HepG2 (cell line): ENCODE measurements around the gene ADAMTS8. TPM values are rescaled to one million over a fixed set of nuclear protein-coding genes. Genes with fewer than 3 reads are reported as not detected.

Source experiments
- ATAC-seq: fragments of 200-7000 bp; cut with Tn5 transposase; 3 replicates; pipeline ENCODE4 v1.9.1; 2020; ENCODE audit warnings: mild to moderate bottlenecking, moderate library complexity
- BruUV-seq: library from RNA; stranded (reverse); fragments of 400-500 nt; replicated peaks from 2 replicates; lab custom pipeline; 2021; lab: Mats Ljungman, UMichigan
- CTCF ChIA-PET: fragments of 300-600 bp; formaldehyde crosslinking; extraction: SDS; loops from one replicate; lab custom pipeline; 2021; ENCODE audit warnings: low total read pairs, inconsistent platforms, low intra/inter-chr PET ratio; lab: Yijun Ruan, JAX
- POLR2A ChIA-PET: fragments of 350-600 bp; sonication (Branson Sonifier 250); formaldehyde crosslinking; loops from one replicate; lab custom pipeline; 2020; ENCODE audit warnings: antibody characterized with exemption, inconsistent platforms; lab: Yijun Ruan, JAX
- DNase-seq: peaks from one replicate; pipeline ENCODE4 v3.0.0-alpha.2; 2015; ENCODE audit warnings: low spot score
- FAIRE-seq: peaks from 3 replicates; lab custom pipeline; 2011; peaks lifted over from hg19 to GRCh38; lab: Jason Lieb, UNC
- H2AFZ ChIP-seq: one replicate; pipeline ENCODE4 v1.6.1; 2011; ENCODE audit warnings: low read length, inconsistent platforms
- H3K27ac ChIP-seq: fragments of 300-600 bp; 3 replicates; pipeline ENCODE4 v1.8.0; 2011; ENCODE audit warnings: mixed run types, mild to moderate bottlenecking, mixed read lengths, low read length, inconsistent platforms; ENCODE audit not compliant: insufficient read depth; ENCODE audit errors: extremely low read length
- H3K27me3 ChIP-seq, 2 experiments: fragments of 200-600 bp in 1 of 2; 2 replicates in 1 of 2; 3 replicates in 1 of 2; pipeline versions ENCODE4 v1.6.0 to v1.8.0; 2011; ENCODE audit warnings: low read length in 2 of 2, mild to moderate bottlenecking in 2 of 2, moderate library complexity in 2 of 2, inconsistent platforms in 1 of 2; ENCODE audit not compliant: insufficient read depth in 2 of 2, control insufficient read depth in 1 of 2
- H3K36me3 ChIP-seq, 2 experiments: fragments of 200-600 bp in 1 of 2; replicated peaks in 1 of 2; 2 replicates in 1 of 2; 3 replicates in 1 of 2; pipeline versions ENCODE4 v1.5.1 to v1.8.0; 2011; ENCODE audit warnings: low read length in 2 of 2, inconsistent platforms in 1 of 2; ENCODE audit not compliant: insufficient read depth in 2 of 2, control insufficient read depth in 1 of 2
- H3K4me1 ChIP-seq: 2 replicates; pipeline ENCODE4 v1.5.1; 2012; ENCODE audit warnings: low read length, inconsistent platforms; ENCODE audit not compliant: insufficient read depth
- H3K4me2 ChIP-seq: 2 replicates; pipeline ENCODE4 v1.6.0; 2011; ENCODE audit warnings: low read depth, low read length, inconsistent platforms
- H3K4me3 ChIP-seq, 3 experiments: fragments of 200-600 bp in 1 of 3; sonication (generic), shearing (Covaris generic) in 1 of 3; replicated peaks in 1 of 3; 2 replicates each; pipeline ENCODE4 v1.5.1; 2011 to 2016; ENCODE audit warnings: low read length in 3 of 3, inconsistent platforms in 2 of 3, low read depth in 2 of 3, mild to moderate bottlenecking in 2 of 3, control low read depth in 1 of 3, mixed read lengths in 1 of 3; ENCODE audit not compliant: insufficient read depth in 1 of 3
- H3K79me2 ChIP-seq: one replicate; pipeline ENCODE4 v1.6.1; 2011; ENCODE audit warnings: low read length, inconsistent platforms; ENCODE audit not compliant: insufficient read depth
- H3K9ac ChIP-seq: 2 replicates; pipeline ENCODE4 v1.6.0; 2011; ENCODE audit warnings: mild to moderate bottlenecking, low read depth, low read length, inconsistent platforms; ENCODE audit not compliant: insufficient read depth
- H3K9me3 ChIP-seq: 2 replicates; pipeline ENCODE4 v1.5.1; 2012; ENCODE audit warnings: mild to moderate bottlenecking, low read length
- H4K20me1 ChIP-seq: 2 replicates; pipeline ENCODE4 v1.6.0; 2011; ENCODE audit warnings: inconsistent platforms, mild to moderate bottlenecking, low read length, moderate library complexity; ENCODE audit not compliant: insufficient read depth
- CSRNP1 ChIP-seq: sonication (generic); formaldehyde crosslinking; IDR thresholded peaks from 2 replicates; pipeline ENCODE4 v1.8.1; 2023; ENCODE audit warnings: mild to moderate bottlenecking, missing genetic modification reagents
- ESRRA ChIP-seq: sonication (generic); formaldehyde crosslinking; IDR thresholded peaks from 2 replicates; pipeline ENCODE4 v1.5.1; 2020; ENCODE audit warnings: mild to moderate bottlenecking, low read depth, missing genetic modification reagents
- IRF1 ChIP-seq: sonication (generic); formaldehyde crosslinking; IDR thresholded peaks from 2 replicates; pipeline ENCODE4 v1.4.0; 2020; ENCODE audit warnings: low read depth, mild to moderate bottlenecking, missing genetic modification reagents
- KIAA2018 ChIP-seq: sonication (generic); formaldehyde crosslinking; IDR thresholded peaks from 2 replicates; pipeline ENCODE4 v1.5.0; 2020; ENCODE audit warnings: mild to moderate bottlenecking, missing genetic modification reagents, borderline replicate concordance
- KLF15 ChIP-seq: sonication (generic); formaldehyde crosslinking; IDR thresholded peaks from 2 replicates; pipeline ENCODE4 v1.8.1; 2023; ENCODE audit warnings: borderline replicate concordance, mild to moderate bottlenecking, inconsistent platforms, missing genetic modification reagents, mixed read lengths
- MAFF ChIP-seq: IDR thresholded peaks from 2 replicates; pipeline ENCODE4 v1.6.1; 2011; ENCODE audit warnings: low read depth, low read length, improper control_type of control experiment
- PAX8 ChIP-seq: sonication (generic); formaldehyde crosslinking; IDR thresholded peaks from 2 replicates; pipeline ENCODE4 v1.8.0; 2022; ENCODE audit warnings: mild to moderate bottlenecking, missing genetic modification reagents, borderline replicate concordance
- ZBTB8A ChIP-seq: sonication (generic); formaldehyde crosslinking; IDR thresholded peaks from 2 replicates; pipeline ENCODE4 v1.4.0; 2020; ENCODE audit warnings: mild to moderate bottlenecking, low read depth, missing genetic modification reagents, borderline replicate concordance
- ZNF749 ChIP-seq: sonication (generic); formaldehyde crosslinking; IDR thresholded peaks from 2 replicates; pipeline ENCODE4 v1.8.0; 2022; ENCODE audit warnings: mild to moderate bottlenecking, missing genetic modification reagents, moderate library complexity, borderline replicate concordance
- ZNF781 ChIP-seq: sonication (generic); formaldehyde crosslinking; IDR thresholded peaks from 2 replicates; pipeline ENCODE4 v1.5.1; 2020; ENCODE audit warnings: borderline replicate concordance, mild to moderate bottlenecking, missing genetic modification reagents; ENCODE audit errors: not compliant biosample characterization
- WGBS: methylation state at CpG from one replicate; pipeline ENCODE4 v1.1.6; 2017; ENCODE audit warnings: low lambda C conversion rate; 5-methylcytosine and 5-hydroxymethylcytosine counted together
- in situ Hi-C: cut with HindIII; loops from 2 replicates; pipeline ENCODE4 v1.10.0; 2017; ENCODE audit warnings: low pct_unique_long_range_greater_than_20kb; ENCODE audit not compliant: extremely low pct_ligation_motif_present
- intact Hi-C: fragments of 100-400 bp; cut with micrococcal nuclease; formaldehyde crosslinking; loops from one replicate; pipeline ENCODE4 v1.10.0; 2022; ENCODE audit not compliant: unreplicated experiment
- polyA plus RNA-seq, 8 experiments: library from polyadenylated mRNA; depleted of rRNA in 3 of 8; stranded (reverse) in 7 of 8; unstranded in 1 of 8; fragments of >200 nt; fragmentation: Illumina TruSeq in 4 of 8; extraction: Trizol in 4 of 8; gene quantifications; 2 replicates each; pipeline versions ENCODE4 v1.2.1 to v1.2.3, GENCODE V29; 2011 to 2016; ENCODE audit warnings: low read depth in 4 of 8, missing spikeins in 1 of 8, mixed read lengths in 1 of 8; ENCODE audit not compliant: insufficient read depth in 1 of 8
- total RNA-seq, 5 experiments: library from RNA; depleted of rRNA; stranded (reverse); fragments of >200 nt; fragmentation: Illumina TruSeq; extraction: Trizol; gene quantifications; 2 replicates each; pipeline ENCODE4 v1.2.3, GENCODE V29; 2016; ENCODE audit warnings: low read depth in 1 of 5
- TF ChIP-seq, protein P1 (sequence below): sonication (generic); formaldehyde crosslinking; IDR thresholded peaks from 2 replicates; pipeline ENCODE4 v1.4.0; 2020; ENCODE audit warnings: missing genetic modification reagents

Gene ADAMTS8
- total and polyA plus RNA-seq, 2 of the 13 experiments (the other 11 are each of a cell fraction or from before 2014, with no cell fraction given): not detected

GRCh38 chr11:130381317-130381716 is 47.1 kb downstream of the ADAMTS8 start:
- no peak overlapping the region for H3K9ac ChIP-seq
- no peaks in the 10 kb centered on the region; a peak in 1 of 5 replicates for H3K27me3 ChIP-seq
- H3K79me2 ChIP-seq: no peaks in the 10 kb centered on the region
- no peak overlapping the region for H3K27ac ChIP-seq
- TF ChIP-seq, protein P1, sequence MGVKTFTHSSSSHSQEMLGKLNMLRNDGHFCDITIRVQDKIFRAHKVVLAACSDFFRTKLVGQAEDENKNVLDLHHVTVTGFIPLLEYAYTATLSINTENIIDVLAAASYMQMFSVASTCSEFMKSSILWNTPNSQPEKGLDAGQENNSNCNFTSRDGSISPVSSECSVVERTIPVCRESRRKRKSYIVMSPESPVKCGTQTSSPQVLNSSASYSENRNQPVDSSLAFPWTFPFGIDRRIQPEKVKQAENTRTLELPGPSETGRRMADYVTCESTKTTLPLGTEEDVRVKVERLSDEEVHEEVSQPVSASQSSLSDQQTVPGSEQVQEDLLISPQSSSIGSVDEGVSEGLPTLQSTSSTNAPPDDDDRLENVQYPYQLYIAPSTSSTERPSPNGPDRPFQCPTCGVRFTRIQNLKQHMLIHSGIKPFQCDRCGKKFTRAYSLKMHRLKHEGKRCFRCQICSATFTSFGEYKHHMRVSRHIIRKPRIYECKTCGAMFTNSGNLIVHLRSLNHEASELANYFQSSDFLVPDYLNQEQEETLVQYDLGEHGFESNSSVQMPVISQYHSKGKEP (CRISPR knock-in tag): no peak
- TF ChIP-seq CSRNP1 (CRISPR knock-in tag) (no peak), KLF15 (CRISPR knock-in tag) (no peak), ZBTB8A (no peak), IRF1 (CRISPR knock-in tag) (no peak), ESRRA (CRISPR knock-in tag) (no peak), ZNF781 (no peak), KIAA2018 (no peak), MAFF (no peak), PAX8 (CRISPR knock-in tag) (no peak), ZNF749 (CRISPR knock-in tag) (no peak)
- FAIRE-seq (no peak), ATAC-seq (peak; percentile 64), DNase-seq (no peak)
- no peak overlapping the region for H3K4me3 ChIP-seq
- 14% methylated on average over 4 of the region's 7 CpGs for WGBS
- in situ Hi-C loops (no loop called here), intact Hi-C loops (no loop called here)
- no peaks in the 10 kb centered on the region for H3K36me3 ChIP-seq
- H3K4me2 ChIP-seq: no peak overlapping the region
- BruUV-seq: no TSS peak
- no peaks in the 10 kb centered on the region for H4K20me1 ChIP-seq
- 0 out of 2 replicates have a peak, but pooled peaks cover 8% of the 10 kb centered on the region for H3K4me1 ChIP-seq
- no peaks in the 10 kb centered on the region for H3K9me3 ChIP-seq
- H2AFZ ChIP-seq: no peak overlapping the region
- POLR2A ChIA-PET: no interaction called here
- CTCF ChIA-PET: no interaction called here
